Natural killer cell (primary cell): ENCODE results near the gene ATP5F1D. TPM values are rescaled to one million over a fixed set of nuclear protein-coding genes. Genes with fewer than 3 reads are reported as not detected.

Experiments
- ATAC-seq, 3 donors: fragments of 150-1000 bp in 2 of 3; fragments of 200-7000 bp in 1 of 3; cut with Tn5 transposase; 1 replicate in 1 of 3; 2 replicates in 2 of 3; pipeline ENCODE4 v1.10.0; 2021; ENCODE audit warnings: mild to moderate bottlenecking in 2 of 3, moderate library complexity in 2 of 3
- DNase-seq, 2 donors: peaks; one replicate each; pipeline versions ENCODE4 v3.0.0 to v3.0.0-alpha.2; 2013 to 2021; ENCODE audit warnings: mixed read lengths in 1 of 2
- H3K27ac ChIP-seq: one replicate; pipeline ENCODE4 v1.5.1; 2013; ENCODE audit warnings: mild to moderate bottlenecking, low read length
- H3K27me3 ChIP-seq: one replicate; pipeline ENCODE4 v1.6.1; 2013; ENCODE audit warnings: low read length; ENCODE audit not compliant: control insufficient read depth, insufficient read depth
- H3K36me3 ChIP-seq: one replicate; pipeline ENCODE4 v1.6.1; 2013; ENCODE audit warnings: low read length; ENCODE audit not compliant: control insufficient read depth, insufficient read depth
- H3K4me1 ChIP-seq: one replicate; pipeline ENCODE4 v1.6.1; 2013; ENCODE audit warnings: low read length; ENCODE audit not compliant: control insufficient read depth, insufficient read depth
- H3K4me3 ChIP-seq: one replicate; pipeline ENCODE4 v1.5.1; 2013; ENCODE audit warnings: low read length
- H3K9me3 ChIP-seq: one replicate; pipeline ENCODE4 v1.6.1; 2013; ENCODE audit warnings: low read length; ENCODE audit not compliant: control insufficient read depth, insufficient read depth
- H3K27ac Mint-ChIP-seq, 2 donors: one replicate each; pipeline ENCODE4 v1.8.0; 2022; ENCODE audit warnings: mild to moderate bottlenecking in 2 of 2, mixed read lengths in 2 of 2, moderate library complexity in 1 of 2
- H3K27me3 Mint-ChIP-seq, 2 donors: one replicate each; pipeline ENCODE4 v1.8.0; 2022; ENCODE audit warnings: low read depth in 2 of 2, mixed read lengths in 2 of 2
- H3K36me3 Mint-ChIP-seq: one replicate; pipeline ENCODE4 v1.8.0; 2022; ENCODE audit warnings: mixed read lengths
- H3K4me1 Mint-ChIP-seq, 2 donors: one replicate each; pipeline ENCODE4 v1.8.0; 2022; ENCODE audit warnings: mixed read lengths in 2 of 2
- H3K4me3 Mint-ChIP-seq: one replicate; pipeline ENCODE4 v1.8.0; 2022; ENCODE audit warnings: mild to moderate bottlenecking, moderate library complexity, mixed read lengths
- H3K9me3 Mint-ChIP-seq, 2 donors: one replicate each; pipeline ENCODE4 v1.8.0; 2022; ENCODE audit warnings: mixed read lengths in 2 of 2
- CTCF ChIP-seq: fragments of 200-600 bp; IDR thresholded peaks from one replicate; pipeline ENCODE4 v1.8.0; 2022; ENCODE audit warnings: antibody characterized with exemption
- WGBS: methylation state at CpG from one replicate; pipeline ENCODE4 v1.1.7; 2013; ENCODE audit warnings: missing lambda C conversion rate; ENCODE audit not compliant: insufficient coverage; 5-methylcytosine and 5-hydroxymethylcytosine counted together
- intact Hi-C: fragments of 100-400 bp; cut with micrococcal nuclease; formaldehyde crosslinking; loops from one replicate; pipeline ENCODE4 v1.14.2; 2022
- total RNA-seq, 4 donors: library from RNA; stranded (reverse); fragments of 120-200 nt in 1 of 4; gene quantifications; one replicate each; pipeline versions ENCODE4 v1.2.3 to v1.2.4, GENCODE V29; 2013 to 2022

Gene ATP5F1D
- total RNA-seq, 3 donors from 2014 or later (not counting 1 experiment from before 2014, with no cell fraction given), result 88.6 to 119 (median 104) TPM

GRCh38 chr19:1255186-1256161, 13.9 kb downstream of the ATP5F1D start:
- Histone ChIP-seq H3K4me1 (peaks cover 87% of the 10 kb centered on the region), H3K27me3 (no peaks in the 10 kb centered on the region), H3K27ac (peak overlapping the region; percentile 55), H3K4me3 (no peak overlapping the region), H3K9me3 (no peaks in the 10 kb centered on the region), H3K36me3 (peaks cover 52% of the 10 kb centered on the region)
- no peak for ATAC-seq
- DNase-seq, result peak in 1 of 2 donors; percentile 21
- Mint-ChIP-seq H3K9me3 (no peaks in the 10 kb centered on the region), H3K27me3 (no peaks in the 10 kb centered on the region), H3K36me3 (no peaks in the 10 kb centered on the region), H3K4me1 (peaks cover 16 to 58% of the 10 kb centered on the region in 2 donors), H3K4me3 (peak overlapping the region; percentile 64), H3K27ac (peak overlapping the region; percentile 93 to 97)
- intact Hi-C loops, result no loop called here
- 87% methylated on average over 52 of the region's 52 CpGs for WGBS
- no peak for TF ChIP-seq CTCF

GRCh38 chr19:1256646-1257474, 15.3 kb downstream of the ATP5F1D start:
- Histone ChIP-seq H3K27me3 (no peaks in the 10 kb centered on the region), H3K4me1 (peaks cover 90% of the 10 kb centered on the region), H3K9me3 (no peaks in the 10 kb centered on the region), H3K27ac (peak overlapping the region; percentile 100), H3K4me3 (no peak overlapping the region), H3K36me3 (peaks cover 45% of the 10 kb centered on the region)
- H3K27ac Mint-ChIP-seq, result peak overlapping the region; percentile 97 to 100
- TF ChIP-seq CTCF, result no peak
- H3K4me3 Mint-ChIP-seq, result peak overlapping the region; percentile 89
- intact Hi-C loops, result no loop called here
- H3K4me1 Mint-ChIP-seq, result peaks cover 24 to 65% of the 10 kb centered on the region in 2 donors
- 86% methylated on average over 46 of the region's 46 CpGs for WGBS
- no peaks in the 10 kb centered on the region for H3K27me3 Mint-ChIP-seq
- no peaks in the 10 kb centered on the region for H3K9me3 Mint-ChIP-seq
- peak in 1 of 2 donors; percentile 23 for DNase-seq
- H3K36me3 Mint-ChIP-seq, result no peaks in the 10 kb centered on the region
- ATAC-seq, result no peak

GRCh38 chr19:1257475-1258162, 16.1 kb downstream of the ATP5F1D start:
- Histone ChIP-seq H3K9me3 (no peaks in the 10 kb centered on the region), H3K4me1 (peaks cover 97% of the 10 kb centered on the region), H3K27me3 (no peaks in the 10 kb centered on the region), H3K4me3 (no peak overlapping the region), H3K27ac (peak overlapping the region; percentile 100), H3K36me3 (peaks cover 44% of the 10 kb centered on the region)
- no peak for TF ChIP-seq CTCF
- peak overlapping the region; percentile 89 for H3K4me3 Mint-ChIP-seq
- H3K27ac Mint-ChIP-seq, result peak overlapping the region; percentile 97 to 100
- H3K36me3 Mint-ChIP-seq, result no peaks in the 10 kb centered on the region
- DNase-seq (no peak), ATAC-seq (no peak)
- H3K27me3 Mint-ChIP-seq, result no peaks in the 10 kb centered on the region
- intact Hi-C loops, result no loop called here
- WGBS, result 67% methylated on average over 20 of the region's 23 CpGs
- H3K4me1 Mint-ChIP-seq, result peaks cover 32 to 62% of the 10 kb centered on the region in 2 donors
- H3K9me3 Mint-ChIP-seq, result no peaks in the 10 kb centered on the region
